Measurements from ENCODE around the gene SSBP3.

- TF ChIP-seq REST (IDR thresholded peaks at IDR 0.05; ENCODE audit: insufficient read depth in 1 of 2, low read depth in 2 of 2, low read length in 2 of 2) (no peak), POLR2AphosphoS5 (IDR thresholded peaks at IDR 0.05; ENCODE audit: low read depth, low read length) (no peak), TAF1 (IDR thresholded peaks at IDR 0.05; ENCODE audit: borderline replicate concordance, insufficient read depth, low read length) (no peak), FOXP2 (optimal IDR thresholded peaks at IDR 0.05; ENCODE audit: borderline replicate concordance, extremely low read depth, extremely low read length, insufficient read depth) (no peak), SIN3A (IDR thresholded peaks at IDR 0.05; ENCODE audit: borderline replicate concordance, insufficient read depth, low read length) (no peak)
Observed at GRCh38 chr1:54290506-54291184, 115.5 kb downstream of the SSBP3 start.

Data from PFSK-1 (cell line).